Trophoblast cell (in vitro differentiated cells and primary cell): ENCODE data around the gene PRR9.
"Not testable (repeated sequence)": the region's sequence is repeated elsewhere in the genome, so short reads cannot be mapped to it uniquely, and the experiment has no call there.

Source experiments
- DNase-seq, 2 donors: peaks; one replicate each; pipeline ENCODE4 v3.0.0-alpha.2; 2016
- H2AFZ ChIP-seq: 2 replicates; pipeline ENCODE4 v1.6.1; 2013; ENCODE audit warnings: low read length, moderate library complexity, mild to moderate bottlenecking; ENCODE audit not compliant: insufficient read depth, poor library complexity
- H2AK5ac ChIP-seq: 2 replicates; pipeline ENCODE4 v1.6.1; 2013; ENCODE audit warnings: mild to moderate bottlenecking, low read length
- H2BK120ac ChIP-seq: 2 replicates; pipeline ENCODE4 v1.6.1; 2013; ENCODE audit warnings: low read length, mild to moderate bottlenecking, moderate library complexity; ENCODE audit not compliant: insufficient read depth, poor library complexity
- H2BK12ac ChIP-seq: 2 replicates; pipeline ENCODE4 v1.6.1; 2013; ENCODE audit warnings: mild to moderate bottlenecking, low read length, moderate library complexity
- H2BK5ac ChIP-seq: 2 replicates; pipeline ENCODE4 v1.6.1; 2013; ENCODE audit warnings: low read length, low read depth, moderate library complexity, mild to moderate bottlenecking; ENCODE audit not compliant: poor library complexity
- H3K14ac ChIP-seq: 2 replicates; pipeline ENCODE4 v1.6.1; 2013; ENCODE audit warnings: mild to moderate bottlenecking, low read length
- H3K18ac ChIP-seq: 2 replicates; pipeline ENCODE4 v1.6.1; 2013; ENCODE audit warnings: mild to moderate bottlenecking, low read length
- H3K23ac ChIP-seq: 2 replicates; pipeline ENCODE4 v1.6.1; 2013; ENCODE audit warnings: low read length
- H3K27ac ChIP-seq: 2 replicates; pipeline ENCODE4 v1.5.1; 2013; ENCODE audit warnings: low read depth, mild to moderate bottlenecking, inconsistent platforms, low read length, moderate library complexity
- H3K27me3 ChIP-seq: 2 replicates; pipeline ENCODE4 v1.6.1; 2013; ENCODE audit warnings: inconsistent platforms, mild to moderate bottlenecking, low read length, moderate library complexity; ENCODE audit not compliant: insufficient read depth
- H3K36me3 ChIP-seq, 2 experiments: 1 replicate in 1 of 2; 2 replicates in 1 of 2; pipeline ENCODE4 v1.6.1; 2013; ENCODE audit warnings: low read length in 2 of 2, mild to moderate bottlenecking in 2 of 2, moderate library complexity in 1 of 2; ENCODE audit not compliant: insufficient read depth in 2 of 2, control insufficient read depth in 1 of 2
- H3K4ac ChIP-seq: 2 replicates; pipeline ENCODE4 v1.6.1; 2013; ENCODE audit warnings: low read depth, mild to moderate bottlenecking, low read length, moderate library complexity
- H3K4me1 ChIP-seq, 2 experiments: 1 replicate in 1 of 2; 2 replicates in 1 of 2; pipeline ENCODE4 v1.6.1; 2013; ENCODE audit warnings: low read length in 2 of 2, mild to moderate bottlenecking in 2 of 2, moderate library complexity in 1 of 2; ENCODE audit not compliant: insufficient read depth in 2 of 2, control insufficient read depth in 1 of 2
- H3K4me2 ChIP-seq: 2 replicates; pipeline ENCODE4 v1.6.1; 2013; ENCODE audit warnings: inconsistent platforms, mild to moderate bottlenecking, low read length, moderate library complexity
- H3K4me3 ChIP-seq: 2 replicates; pipeline ENCODE4 v1.5.1; 2013; ENCODE audit warnings: mild to moderate bottlenecking, low read depth, low read length, inconsistent platforms
- H3K79me1 ChIP-seq: one replicate; pipeline ENCODE4 v1.6.1; 2013; ENCODE audit warnings: low read length
- H3K79me2 ChIP-seq: 2 replicates; pipeline ENCODE4 v1.6.1; 2013; ENCODE audit warnings: low read length, mild to moderate bottlenecking; ENCODE audit not compliant: control insufficient read depth, insufficient read depth, poor library complexity
- H3K9ac ChIP-seq: 2 replicates; pipeline ENCODE4 v1.6.1; 2013; ENCODE audit warnings: mild to moderate bottlenecking, low read length
- H3K9me3 ChIP-seq: 2 replicates; pipeline ENCODE4 v1.6.1; 2013; ENCODE audit warnings: low read depth, mild to moderate bottlenecking, control low read depth, inconsistent platforms, low read length; ENCODE audit not compliant: insufficient read depth
- H4K12ac ChIP-seq: 2 replicates; pipeline ENCODE4 v1.6.1; 2013; ENCODE audit warnings: low read depth, mild to moderate bottlenecking, low read length, moderate library complexity
- H4K8ac ChIP-seq: 2 replicates; pipeline ENCODE4 v1.6.1; 2013; ENCODE audit warnings: low read depth, mild to moderate bottlenecking, low read length, moderate library complexity
- H4K91ac ChIP-seq: one replicate; pipeline ENCODE4 v1.6.1; 2013; ENCODE audit warnings: low read depth, mild to moderate bottlenecking, low read length, moderate library complexity
- WGBS: extraction: QIAGEN DNeasy Blood & Tissue Kit; methylation state at CpG from one replicate; pipeline ENCODE4 v1.1.7; 2013; ENCODE audit warnings: missing lambda C conversion rate; ENCODE audit not compliant: insufficient read length, insufficient coverage; ENCODE audit errors: extremely low coverage; 5-methylcytosine and 5-hydroxymethylcytosine counted together

The PRR9 gene

DNA sequence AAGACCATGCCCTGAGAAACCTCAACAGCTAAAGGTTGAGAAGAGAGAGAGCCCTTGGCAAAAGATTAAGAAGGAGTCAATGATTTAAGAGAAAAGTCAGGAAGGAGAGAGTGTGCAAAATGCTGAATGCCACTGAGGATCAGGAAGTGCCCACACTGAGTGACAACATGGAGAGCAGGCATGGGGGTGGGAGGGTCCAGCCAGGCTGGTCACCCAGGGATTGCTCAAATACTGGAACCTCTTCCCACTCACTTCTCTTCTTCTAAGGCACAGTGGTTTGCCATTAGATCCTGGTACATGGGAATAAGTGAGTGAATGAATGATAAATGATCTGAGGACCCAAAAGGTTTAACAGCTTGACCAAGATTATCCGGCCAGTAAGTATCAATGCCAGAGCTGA lies 11.1 kb downstream of the PRR9 start:
- no peak overlapping the region for H2AFZ ChIP-seq
- no peaks in the 10 kb centered on the region for H3K4me1 ChIP-seq
- no peak overlapping the region for H3K14ac ChIP-seq
- no peaks in the 10 kb centered on the region for H3K36me3 ChIP-seq
- H2BK120ac ChIP-seq, result no peak overlapping the region
- H2BK12ac ChIP-seq, result no peak overlapping the region
- H4K8ac ChIP-seq, result no peak overlapping the region
- no peak for DNase-seq
- H3K79me1 ChIP-seq, result no peaks in the 10 kb centered on the region
- no peak overlapping the region for H2BK5ac ChIP-seq
- H3K4me3 ChIP-seq, result no peak overlapping the region
- no peaks in the 10 kb centered on the region for H3K79me2 ChIP-seq
- H3K23ac ChIP-seq, result no peak overlapping the region
- H3K9me3 ChIP-seq, result no peaks in the 10 kb centered on the region
- H3K27me3 ChIP-seq, result no peaks in the 10 kb centered on the region
- H4K91ac ChIP-seq, result no peak overlapping the region
- no peak overlapping the region for H3K4ac ChIP-seq
- H3K18ac ChIP-seq, result no peak overlapping the region
- no peak overlapping the region for H3K9ac ChIP-seq
- WGBS, result no CpG with 5 or more reads among the region's 1 CpG
- no peak overlapping the region for H3K4me2 ChIP-seq
- no peak overlapping the region for H3K27ac ChIP-seq
- H2AK5ac ChIP-seq, result no peak overlapping the region
- no peak overlapping the region for H4K12ac ChIP-seq

DNA sequence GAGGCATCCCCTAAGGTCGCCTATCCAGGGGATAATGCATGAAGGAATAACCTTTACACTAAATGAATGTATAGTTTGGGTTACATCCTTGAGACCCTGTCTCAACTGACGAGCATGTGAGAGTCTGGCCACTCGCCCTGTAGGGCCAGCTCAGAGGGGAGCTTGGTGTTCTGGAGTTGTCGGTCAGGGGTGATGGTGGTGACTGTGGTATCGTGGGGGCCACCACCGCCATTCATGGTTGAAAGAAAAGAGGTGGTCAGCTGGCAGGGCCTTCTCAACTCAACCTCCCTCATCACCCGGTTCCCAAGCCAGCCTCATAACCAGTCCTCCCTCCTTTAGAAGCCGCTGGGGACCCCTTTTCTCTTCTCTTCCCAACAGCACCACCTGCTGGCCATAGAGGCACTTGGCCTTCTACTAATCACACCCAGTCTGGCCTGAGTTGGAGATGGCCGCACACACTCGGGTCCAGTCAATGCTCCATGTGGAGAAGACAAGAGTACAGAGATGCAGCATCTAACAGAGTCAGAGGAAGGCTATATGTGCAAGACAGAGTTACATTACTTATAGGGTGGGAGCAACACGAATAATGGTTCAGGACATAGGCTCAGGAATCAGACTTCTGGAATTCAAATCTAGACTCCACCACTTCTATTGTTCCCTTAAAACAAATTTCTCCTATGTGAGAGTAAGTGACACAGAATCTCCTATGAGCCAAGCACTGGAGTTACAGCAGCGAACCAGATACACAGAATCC lies 11.9 kb downstream of the PRR9 start:
- not testable (repeated sequence) for H4K8ac ChIP-seq, H3K9me3 ChIP-seq, H3K79me1 ChIP-seq, H3K23ac ChIP-seq, H3K14ac ChIP-seq, H3K18ac ChIP-seq, H3K4me2 ChIP-seq, H2BK5ac ChIP-seq, H3K36me3 ChIP-seq, H2AK5ac ChIP-seq, H3K4me1 ChIP-seq, H3K79me2 ChIP-seq, H2BK12ac ChIP-seq, H3K4me3 ChIP-seq, H3K4ac ChIP-seq, H3K27ac ChIP-seq, H4K91ac ChIP-seq, H4K12ac ChIP-seq, DNase-seq, H2AFZ ChIP-seq, H2BK120ac ChIP-seq, H3K9ac ChIP-seq, H3K27me3 ChIP-seq
- no CpG with 5 or more reads among the region's 12 CpGs for WGBS

DNA sequence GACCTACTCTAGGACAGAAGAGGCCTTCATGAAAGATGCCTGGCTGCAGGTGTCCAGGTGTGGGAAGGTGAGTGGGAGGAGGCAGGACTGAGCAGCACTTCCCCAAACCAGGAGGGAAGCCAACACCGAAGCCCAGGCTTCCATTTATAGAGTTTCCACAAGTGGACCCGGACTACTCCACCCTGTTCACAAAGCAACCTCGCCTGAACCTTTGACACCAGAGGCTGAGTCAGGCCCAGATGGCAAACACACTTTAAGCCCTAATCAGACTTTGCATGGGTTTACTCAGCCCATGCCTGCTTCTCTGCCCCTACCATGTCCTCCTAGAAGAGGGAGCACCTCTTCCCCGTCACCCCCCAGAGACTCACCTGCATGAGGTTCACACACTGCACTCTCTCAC lies 14.0 kb downstream of the PRR9 start:
- H3K9me3 ChIP-seq, result no peaks in the 10 kb centered on the region
- no peaks in the 10 kb centered on the region for H3K27me3 ChIP-seq
- H3K4ac ChIP-seq, result no peak overlapping the region
- H3K18ac ChIP-seq, result no peak overlapping the region
- no peak overlapping the region for H2AFZ ChIP-seq
- no peaks in the 10 kb centered on the region for H3K4me1 ChIP-seq
- no peak overlapping the region for H3K4me2 ChIP-seq
- H4K8ac ChIP-seq, result no peak overlapping the region
- H3K27ac ChIP-seq, result no peak overlapping the region
- no peak overlapping the region for H3K4me3 ChIP-seq
- WGBS, result no CpG with 5 or more reads among the region's 4 CpGs
- H4K12ac ChIP-seq, result no peak overlapping the region
- no peak overlapping the region for H3K14ac ChIP-seq
- no peak overlapping the region for H2AK5ac ChIP-seq
- H3K36me3 ChIP-seq, result no peaks in the 10 kb centered on the region
- H3K79me2 ChIP-seq, result no peaks in the 10 kb centered on the region
- H2BK120ac ChIP-seq, result no peak overlapping the region
- DNase-seq, result no peak
- no peak overlapping the region for H3K9ac ChIP-seq
- H4K91ac ChIP-seq, result no peak overlapping the region
- H3K79me1 ChIP-seq, result no peaks in the 10 kb centered on the region
- no peak overlapping the region for H2BK5ac ChIP-seq
- no peak overlapping the region for H3K23ac ChIP-seq
- H2BK12ac ChIP-seq, result no peak overlapping the region

DNA sequence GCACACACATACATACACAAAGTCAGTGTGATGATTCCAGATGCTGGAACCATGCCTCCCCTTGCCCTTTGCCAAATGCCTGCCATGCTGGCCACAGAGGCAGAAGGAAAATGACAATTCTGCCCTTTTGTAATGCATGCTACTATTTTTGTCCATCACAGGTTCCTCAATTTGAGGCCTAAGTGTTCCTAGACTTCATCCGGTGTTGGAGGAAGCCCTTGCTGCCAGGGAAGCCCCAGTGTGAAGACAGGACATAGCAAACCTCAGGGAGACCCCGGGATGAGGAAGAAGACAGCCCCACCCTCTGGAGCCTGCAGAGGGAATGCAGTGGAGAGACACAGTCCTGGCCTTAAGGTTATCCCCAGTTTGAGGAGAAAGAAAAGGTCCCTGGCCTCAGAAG lies 14.4 kb downstream of the PRR9 start:
- H3K14ac ChIP-seq, result no peak overlapping the region
- H3K4me2 ChIP-seq, result no peak overlapping the region
- no peak overlapping the region for H3K23ac ChIP-seq
- H3K18ac ChIP-seq, result no peak overlapping the region
- H3K4me1 ChIP-seq, result no peaks in the 10 kb centered on the region
- H2BK5ac ChIP-seq, result no peak overlapping the region
- H4K91ac ChIP-seq, result no peak overlapping the region
- H2AFZ ChIP-seq, result no peak overlapping the region
- H4K8ac ChIP-seq, result no peak overlapping the region
- H4K12ac ChIP-seq, result no peak overlapping the region
- H3K4me3 ChIP-seq, result no peak overlapping the region
- no peak for DNase-seq
- H2BK12ac ChIP-seq, result no peak overlapping the region
- H3K79me2 ChIP-seq, result no peaks in the 10 kb centered on the region
- no peak overlapping the region for H3K4ac ChIP-seq
- H2BK120ac ChIP-seq, result no peak overlapping the region
- H3K79me1 ChIP-seq, result no peaks in the 10 kb centered on the region
- no peaks in the 10 kb centered on the region for H3K36me3 ChIP-seq
- no peaks in the 10 kb centered on the region for H3K9me3 ChIP-seq
- no peak overlapping the region for H3K27ac ChIP-seq
- WGBS, result no CpG with 5 or more reads among the region's 2 CpGs
- H3K27me3 ChIP-seq, result no peaks in the 10 kb centered on the region
- H2AK5ac ChIP-seq, result no peak overlapping the region
- no peak overlapping the region for H3K9ac ChIP-seq
